ENCODE results near the gene SSTR5.

DNA sequence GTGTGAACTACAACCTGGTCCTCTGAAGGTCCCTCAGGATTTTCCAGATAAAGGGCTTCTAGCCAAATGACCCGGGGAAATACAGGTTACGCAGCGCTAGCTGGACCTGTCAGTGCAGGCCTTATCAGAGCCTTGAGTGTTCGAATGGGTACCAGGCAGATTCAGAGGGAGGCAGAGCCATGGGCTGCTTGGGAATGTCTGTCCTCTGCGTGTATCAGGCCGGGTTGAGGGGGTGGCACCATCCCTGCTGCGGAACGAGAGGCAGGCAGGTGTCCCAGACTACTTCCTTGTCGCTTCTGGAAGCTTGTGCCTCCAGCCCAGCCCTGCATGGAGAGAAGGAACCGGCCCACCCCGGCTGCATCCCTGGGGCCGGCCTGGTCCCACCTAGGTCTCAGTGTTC, 33.6 kb upstream of the SSTR5 start:
- TF ChIP-seq, protein P1, sequence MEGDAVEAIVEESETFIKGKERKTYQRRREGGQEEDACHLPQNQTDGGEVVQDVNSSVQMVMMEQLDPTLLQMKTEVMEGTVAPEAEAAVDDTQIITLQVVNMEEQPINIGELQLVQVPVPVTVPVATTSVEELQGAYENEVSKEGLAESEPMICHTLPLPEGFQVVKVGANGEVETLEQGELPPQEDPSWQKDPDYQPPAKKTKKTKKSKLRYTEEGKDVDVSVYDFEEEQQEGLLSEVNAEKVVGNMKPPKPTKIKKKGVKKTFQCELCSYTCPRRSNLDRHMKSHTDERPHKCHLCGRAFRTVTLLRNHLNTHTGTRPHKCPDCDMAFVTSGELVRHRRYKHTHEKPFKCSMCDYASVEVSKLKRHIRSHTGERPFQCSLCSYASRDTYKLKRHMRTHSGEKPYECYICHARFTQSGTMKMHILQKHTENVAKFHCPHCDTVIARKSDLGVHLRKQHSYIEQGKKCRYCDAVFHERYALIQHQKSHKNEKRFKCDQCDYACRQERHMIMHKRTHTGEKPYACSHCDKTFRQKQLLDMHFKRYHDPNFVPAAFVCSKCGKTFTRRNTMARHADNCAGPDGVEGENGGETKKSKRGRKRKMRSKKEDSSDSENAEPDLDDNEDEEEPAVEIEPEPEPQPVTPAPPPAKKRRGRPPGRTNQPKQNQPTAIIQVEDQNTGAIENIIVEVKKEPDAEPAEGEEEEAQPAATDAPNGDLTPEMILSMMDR (IDR thresholded peaks at IDR 0.05; ENCODE audit: low read depth, low read length) = no peak
- TF ChIP-seq POLR2A (IDR thresholded peaks at IDR 0.05; ENCODE audit: extremely low read depth, insufficient read length) = no peak
